Measurements from ENCODE around the gene MYL6B. TPM values are rescaled to one million over a fixed set of nuclear protein-coding genes. Genes with fewer than 3 reads are reported as not detected.
A peak's percentile ranks its signal among the peaks of the same experiment; 100 is the strongest.

The MYL6B gene
- total and polyA plus RNA-seq, 2 donors (not counting 1 experiment from before 2014, with no cell fraction given) = 71.7 to 87.7 TPM

DNA sequence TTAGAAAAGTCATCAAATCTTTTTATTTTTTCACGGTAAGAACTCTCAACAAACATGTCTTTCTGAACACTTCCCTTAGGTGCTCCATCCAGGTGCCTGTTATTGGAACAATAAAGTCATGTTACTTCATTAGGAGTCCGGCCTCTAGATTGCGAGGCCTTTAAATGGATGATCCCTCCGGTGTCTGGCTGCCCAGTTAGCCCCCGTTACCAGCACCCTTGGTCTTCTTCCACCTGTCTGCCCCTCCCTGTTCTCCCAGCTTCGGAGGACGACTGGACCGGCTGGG lies 48.6 kb upstream of the MYL6B start:
- no peaks in the 10 kb centered on the region for H3K27me3 ChIP-seq (ENCODE audit: control insufficient read depth, insufficient read depth, low read length)
- H4K20me1 ChIP-seq (ENCODE audit: control insufficient read depth, extremely low read depth, insufficient read depth, low read length) = no peaks in the 10 kb centered on the region
- peaks cover 31% of the 10 kb centered on the region for H3K79me2 ChIP-seq (ENCODE audit: control insufficient read depth, insufficient read depth, low read length)
- H3K4me2 ChIP-seq (ENCODE audit: extremely low read depth, insufficient read depth, low read length) = peak overlapping the region; percentile 42
- peaks cover 7% of the 10 kb centered on the region for H3K36me3 ChIP-seq (ENCODE audit: control insufficient read depth, insufficient read depth, low read length)
- H3K9me3 ChIP-seq (ENCODE audit: control insufficient read depth, insufficient read depth, low read depth, low read length) = no peaks in the 10 kb centered on the region
- TF ChIP-seq, protein P1, sequence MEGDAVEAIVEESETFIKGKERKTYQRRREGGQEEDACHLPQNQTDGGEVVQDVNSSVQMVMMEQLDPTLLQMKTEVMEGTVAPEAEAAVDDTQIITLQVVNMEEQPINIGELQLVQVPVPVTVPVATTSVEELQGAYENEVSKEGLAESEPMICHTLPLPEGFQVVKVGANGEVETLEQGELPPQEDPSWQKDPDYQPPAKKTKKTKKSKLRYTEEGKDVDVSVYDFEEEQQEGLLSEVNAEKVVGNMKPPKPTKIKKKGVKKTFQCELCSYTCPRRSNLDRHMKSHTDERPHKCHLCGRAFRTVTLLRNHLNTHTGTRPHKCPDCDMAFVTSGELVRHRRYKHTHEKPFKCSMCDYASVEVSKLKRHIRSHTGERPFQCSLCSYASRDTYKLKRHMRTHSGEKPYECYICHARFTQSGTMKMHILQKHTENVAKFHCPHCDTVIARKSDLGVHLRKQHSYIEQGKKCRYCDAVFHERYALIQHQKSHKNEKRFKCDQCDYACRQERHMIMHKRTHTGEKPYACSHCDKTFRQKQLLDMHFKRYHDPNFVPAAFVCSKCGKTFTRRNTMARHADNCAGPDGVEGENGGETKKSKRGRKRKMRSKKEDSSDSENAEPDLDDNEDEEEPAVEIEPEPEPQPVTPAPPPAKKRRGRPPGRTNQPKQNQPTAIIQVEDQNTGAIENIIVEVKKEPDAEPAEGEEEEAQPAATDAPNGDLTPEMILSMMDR (conservative IDR thresholded peaks at IDR 0.05 in 1 of 2, IDR thresholded peaks at IDR 0.05 in 1 of 2; ENCODE audit: low read depth in 1 of 2, low read length in 2 of 2) = no peak
- no peak for TF ChIP-seq EZH2 (IDR thresholded peaks at IDR 0.05; ENCODE audit: low read length, missing control alignments)
- no peak for DNase-seq (ENCODE audit: low read depth in 2 of 2)
- peak overlapping the region; percentile 83 for H2AFZ ChIP-seq (ENCODE audit: low read length)
- H3K4me1 ChIP-seq (ENCODE audit: control insufficient read depth, extremely low read depth, insufficient read depth, low read length) = peaks cover 5% of the 10 kb centered on the region
- peak overlapping the region; percentile 50 to 94 (median 70) for H3K4me3 ChIP-seq (replicated peaks in 1 of 4; ENCODE audit: control extremely low read depth in 1 of 4, insufficient read depth in 1 of 4, low read depth in 3 of 4, low read length in 4 of 4)
- no peak overlapping the region for H3K27ac ChIP-seq (ENCODE audit: insufficient read depth, low read length)
- H3K9ac ChIP-seq (ENCODE audit: insufficient read depth, low read length) = peak overlapping the region; percentile 11

DNA sequence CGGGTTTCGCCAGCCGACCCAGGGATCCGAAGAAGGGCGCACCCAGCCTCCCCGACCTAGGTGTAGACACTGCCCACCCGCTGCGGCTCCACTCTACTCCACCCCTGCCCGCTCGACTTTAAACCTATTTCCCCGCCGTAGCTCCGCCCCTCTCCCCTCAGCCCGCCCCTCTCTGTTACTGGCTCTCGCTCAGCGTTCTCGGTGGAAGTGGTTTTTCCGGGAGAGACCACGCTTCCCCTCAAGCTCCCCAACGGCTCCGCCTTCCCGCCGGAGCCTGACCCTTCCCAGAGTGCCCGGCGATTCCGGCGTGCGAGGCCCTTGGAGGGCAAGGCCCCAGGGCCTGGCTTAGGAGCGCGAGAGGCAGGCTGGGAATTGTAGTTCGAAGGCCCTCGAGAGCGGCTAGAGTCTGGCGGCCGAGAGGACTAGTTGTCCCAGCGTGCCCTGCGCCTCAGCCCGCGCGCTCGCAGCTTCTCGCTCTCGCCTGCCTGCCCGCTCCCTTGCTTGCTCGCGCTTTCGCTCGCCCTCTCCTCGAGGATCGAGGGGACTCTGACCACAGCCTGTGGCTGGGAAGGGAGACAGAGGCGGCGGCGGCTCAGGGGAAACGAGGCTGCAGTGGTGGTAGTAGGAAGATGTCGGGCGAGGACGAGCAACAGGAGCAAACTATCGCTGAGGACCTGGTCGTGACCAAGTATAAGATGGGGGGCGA lies 48.1 kb upstream of the MYL6B start, which contains the start of gene PA2G4:
PA2G4 (plus strand) TSS at position 451 of the 706 bp plus-strand sequence; CDS start at position 630, 179 bp downstream.
- H3K27me3 ChIP-seq (ENCODE audit: control insufficient read depth, insufficient read depth, low read length) = no peaks in the 10 kb centered on the region
- peak within 1 kb of the TSS; percentile 92 for H3K27ac ChIP-seq (ENCODE audit: insufficient read depth, low read length)
- DNase-seq (ENCODE audit: low read depth in 2 of 2) = peak; percentile 98 to 99
- peak within 1 kb of the TSS; percentile 86 to 98 (median 93) for H3K4me3 ChIP-seq (replicated peaks in 1 of 4; ENCODE audit: control extremely low read depth in 1 of 4, insufficient read depth in 1 of 4, low read depth in 3 of 4, low read length in 4 of 4)
- H3K36me3 ChIP-seq (ENCODE audit: control insufficient read depth, insufficient read depth, low read length) = peaks cover 7% of the 10 kb centered on the region
- H2AFZ ChIP-seq (ENCODE audit: low read length) = peak within 1 kb of the TSS; percentile 85
- TF ChIP-seq, protein P1 (conservative IDR thresholded peaks at IDR 0.05 in 1 of 2, IDR thresholded peaks at IDR 0.05 in 1 of 2; ENCODE audit: low read depth in 1 of 2, low read length in 2 of 2) = no peak
- TF ChIP-seq EZH2 (IDR thresholded peaks at IDR 0.05; ENCODE audit: low read length, missing control alignments) = no peak
- peak within 1 kb of the TSS; percentile 91 for H3K9ac ChIP-seq (ENCODE audit: insufficient read depth, low read length)
- H3K4me1 ChIP-seq (ENCODE audit: control insufficient read depth, extremely low read depth, insufficient read depth, low read length) = peaks cover 5% of the 10 kb centered on the region
- H3K79me2 ChIP-seq (ENCODE audit: control insufficient read depth, insufficient read depth, low read length) = peaks cover 31% of the 10 kb centered on the region
- peak within 1 kb of the TSS; percentile 76 for H3K4me2 ChIP-seq (ENCODE audit: extremely low read depth, insufficient read depth, low read length)
- H4K20me1 ChIP-seq (ENCODE audit: control insufficient read depth, extremely low read depth, insufficient read depth, low read length) = no peaks in the 10 kb centered on the region
- no peaks in the 10 kb centered on the region for H3K9me3 ChIP-seq (ENCODE audit: control insufficient read depth, insufficient read depth, low read depth, low read length)

DNA sequence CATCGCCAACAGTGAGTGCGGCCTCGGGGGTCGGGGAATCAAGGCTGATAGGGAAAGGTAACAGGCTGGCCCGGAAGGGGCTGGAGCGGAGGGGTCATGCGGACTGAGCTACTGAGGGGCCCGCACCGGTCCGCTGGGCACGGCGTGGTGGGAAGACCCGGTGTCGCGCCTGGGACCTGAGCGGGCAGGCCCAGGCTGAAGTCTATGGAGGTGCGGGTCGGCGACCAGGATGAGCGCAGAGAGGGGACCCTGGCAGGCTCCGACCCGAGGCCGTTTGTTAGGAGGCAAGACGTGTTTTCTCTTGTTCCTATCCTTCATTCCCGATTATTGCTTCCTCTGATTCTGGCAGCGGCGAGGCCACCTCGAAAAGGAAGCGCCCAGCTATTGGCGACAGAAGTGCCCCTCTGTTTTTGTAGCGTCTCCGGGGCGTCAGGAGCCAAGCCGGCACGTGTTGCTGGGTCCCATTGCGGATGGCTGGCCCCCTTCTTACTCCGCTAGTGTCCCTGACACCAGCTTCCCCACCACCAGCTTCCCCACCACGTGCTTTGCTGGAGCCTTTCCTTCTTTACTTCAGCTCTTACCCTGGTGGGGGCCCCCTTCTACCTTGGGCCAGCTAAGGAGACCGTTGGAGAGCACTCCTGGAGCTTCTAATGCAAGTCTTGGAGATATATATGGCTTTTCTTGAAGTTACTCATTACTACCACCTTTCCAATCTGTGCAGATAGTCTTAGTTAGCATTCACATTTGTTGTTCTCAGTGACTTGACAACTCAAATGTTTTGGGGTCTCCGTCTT lies 47.4 kb upstream of the MYL6B start:
- Histone ChIP-seq H3K9me3 (ENCODE audit: control insufficient read depth, insufficient read depth, low read depth, low read length) (no peaks in the 10 kb centered on the region), H3K27me3 (ENCODE audit: control insufficient read depth, insufficient read depth, low read length) (no peaks in the 10 kb centered on the region), H3K4me2 (ENCODE audit: extremely low read depth, insufficient read depth, low read length) (peak overlapping the region; percentile 76), H3K9ac (ENCODE audit: insufficient read depth, low read length) (peak overlapping the region; percentile 91), H3K4me1 (ENCODE audit: control insufficient read depth, extremely low read depth, insufficient read depth, low read length) (peaks cover 5% of the 10 kb centered on the region), H4K20me1 (ENCODE audit: control insufficient read depth, extremely low read depth, insufficient read depth, low read length) (no peaks in the 10 kb centered on the region), H3K4me3 (replicated peaks in 1 of 4; ENCODE audit: control extremely low read depth in 1 of 4, insufficient read depth in 1 of 4, low read depth in 3 of 4, low read length in 4 of 4) (peak overlapping the region; percentile 86 to 98 (median 93)), H3K79me2 (ENCODE audit: control insufficient read depth, insufficient read depth, low read length) (peaks cover 31% of the 10 kb centered on the region), H3K36me3 (ENCODE audit: control insufficient read depth, insufficient read depth, low read length) (peaks cover 9% of the 10 kb centered on the region), H2AFZ (ENCODE audit: low read length) (peak overlapping the region; percentile 85), H3K27ac (ENCODE audit: insufficient read depth, low read length) (peak overlapping the region; percentile 92)
- no peak for DNase-seq (ENCODE audit: low read depth in 2 of 2)
- no peak for TF ChIP-seq EZH2 (IDR thresholded peaks at IDR 0.05; ENCODE audit: low read length, missing control alignments)
- TF ChIP-seq, protein P1 (conservative IDR thresholded peaks at IDR 0.05 in 1 of 2, IDR thresholded peaks at IDR 0.05 in 1 of 2; ENCODE audit: low read depth in 1 of 2, low read length in 2 of 2) = no peak

All from fibroblast of lung (primary cell).